GM13977 (cell line): ENCODE measurements around the gene SCYL1.

Experiments used
- DNase-seq: peaks from one replicate; pipeline ENCODE4 v3.0.0; 2012; ENCODE audit warnings: low spot score
- in situ Hi-C: fragments of 300-500 bp; cut with MboI; formaldehyde crosslinking; loops from one replicate; pipeline ENCODE4 v1.12.0; 2022; ENCODE audit warnings: low sequenced_read_pairs, low pct_unique_long_range_greater_than_20kb, mixed read lengths, inconsistent platforms; ENCODE audit not compliant: unreplicated experiment
- TF ChIP-seq, protein P1 (sequence below): IDR thresholded peaks from 2 replicates; pipeline ENCODE4 v1.5.1; 2012; ENCODE audit warnings: mild to moderate bottlenecking, control low read depth; ENCODE audit not compliant: insufficient read depth; ENCODE audit errors: extremely low read depth, missing control alignments

SCYL1 gene

DNA sequence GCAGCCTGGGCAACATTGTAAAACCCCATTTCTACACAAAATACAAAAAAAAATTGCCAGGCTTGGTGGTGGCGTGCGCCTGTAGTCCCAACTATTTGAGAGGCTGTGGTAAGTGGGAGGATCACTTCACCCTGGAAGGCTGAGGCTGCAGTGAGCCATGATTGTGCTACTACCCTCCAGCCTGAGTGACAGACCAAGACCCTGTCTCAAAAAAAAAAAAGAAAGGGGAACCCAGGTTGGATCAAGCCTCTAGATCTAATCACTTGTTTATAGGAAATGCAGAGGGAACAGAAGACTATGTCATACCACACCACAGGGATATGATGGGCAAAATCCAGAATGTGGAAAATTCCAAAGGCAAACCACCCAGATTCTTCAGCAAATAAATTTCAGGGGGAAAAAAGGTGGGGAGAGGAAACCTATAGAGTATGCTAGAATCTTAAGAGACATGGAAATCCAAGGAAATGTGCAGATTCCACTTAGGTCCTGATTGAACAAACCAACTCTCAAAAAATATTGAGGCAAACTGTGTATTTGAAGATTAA lies 42.5 kb upstream of the SCYL1 start:
- in situ Hi-C loops: loop anchor here (10.0 kb wide), 1 partner anchor 58 kb away; the partner anchor contains the start of gene NEAT1
- TF ChIP-seq, protein P1, sequence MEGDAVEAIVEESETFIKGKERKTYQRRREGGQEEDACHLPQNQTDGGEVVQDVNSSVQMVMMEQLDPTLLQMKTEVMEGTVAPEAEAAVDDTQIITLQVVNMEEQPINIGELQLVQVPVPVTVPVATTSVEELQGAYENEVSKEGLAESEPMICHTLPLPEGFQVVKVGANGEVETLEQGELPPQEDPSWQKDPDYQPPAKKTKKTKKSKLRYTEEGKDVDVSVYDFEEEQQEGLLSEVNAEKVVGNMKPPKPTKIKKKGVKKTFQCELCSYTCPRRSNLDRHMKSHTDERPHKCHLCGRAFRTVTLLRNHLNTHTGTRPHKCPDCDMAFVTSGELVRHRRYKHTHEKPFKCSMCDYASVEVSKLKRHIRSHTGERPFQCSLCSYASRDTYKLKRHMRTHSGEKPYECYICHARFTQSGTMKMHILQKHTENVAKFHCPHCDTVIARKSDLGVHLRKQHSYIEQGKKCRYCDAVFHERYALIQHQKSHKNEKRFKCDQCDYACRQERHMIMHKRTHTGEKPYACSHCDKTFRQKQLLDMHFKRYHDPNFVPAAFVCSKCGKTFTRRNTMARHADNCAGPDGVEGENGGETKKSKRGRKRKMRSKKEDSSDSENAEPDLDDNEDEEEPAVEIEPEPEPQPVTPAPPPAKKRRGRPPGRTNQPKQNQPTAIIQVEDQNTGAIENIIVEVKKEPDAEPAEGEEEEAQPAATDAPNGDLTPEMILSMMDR: no peak
- DNase-seq: no peak

DNA sequence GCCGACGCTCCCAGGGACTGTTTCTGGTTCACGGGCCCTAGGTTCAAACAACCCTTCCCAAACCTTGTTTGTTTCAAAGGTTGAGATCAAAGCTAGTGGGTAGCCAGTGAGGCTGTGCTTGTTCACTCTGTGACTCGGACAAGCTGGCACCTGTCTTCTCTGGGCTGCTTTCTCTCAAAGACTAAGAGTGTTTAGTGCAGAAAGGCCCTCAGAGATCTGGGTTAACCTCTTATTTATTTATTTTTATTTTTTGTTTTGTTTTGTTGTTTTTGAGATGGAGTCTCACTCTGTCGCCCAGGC lies 39.0 kb upstream of the SCYL1 start:
- in situ Hi-C loops: loop anchor here (10.0 kb wide), 1 partner anchor 61 kb away; the partner anchor contains the start of gene NEAT1
- TF ChIP-seq, protein P1: no peak
- no peak for DNase-seq

DNA sequence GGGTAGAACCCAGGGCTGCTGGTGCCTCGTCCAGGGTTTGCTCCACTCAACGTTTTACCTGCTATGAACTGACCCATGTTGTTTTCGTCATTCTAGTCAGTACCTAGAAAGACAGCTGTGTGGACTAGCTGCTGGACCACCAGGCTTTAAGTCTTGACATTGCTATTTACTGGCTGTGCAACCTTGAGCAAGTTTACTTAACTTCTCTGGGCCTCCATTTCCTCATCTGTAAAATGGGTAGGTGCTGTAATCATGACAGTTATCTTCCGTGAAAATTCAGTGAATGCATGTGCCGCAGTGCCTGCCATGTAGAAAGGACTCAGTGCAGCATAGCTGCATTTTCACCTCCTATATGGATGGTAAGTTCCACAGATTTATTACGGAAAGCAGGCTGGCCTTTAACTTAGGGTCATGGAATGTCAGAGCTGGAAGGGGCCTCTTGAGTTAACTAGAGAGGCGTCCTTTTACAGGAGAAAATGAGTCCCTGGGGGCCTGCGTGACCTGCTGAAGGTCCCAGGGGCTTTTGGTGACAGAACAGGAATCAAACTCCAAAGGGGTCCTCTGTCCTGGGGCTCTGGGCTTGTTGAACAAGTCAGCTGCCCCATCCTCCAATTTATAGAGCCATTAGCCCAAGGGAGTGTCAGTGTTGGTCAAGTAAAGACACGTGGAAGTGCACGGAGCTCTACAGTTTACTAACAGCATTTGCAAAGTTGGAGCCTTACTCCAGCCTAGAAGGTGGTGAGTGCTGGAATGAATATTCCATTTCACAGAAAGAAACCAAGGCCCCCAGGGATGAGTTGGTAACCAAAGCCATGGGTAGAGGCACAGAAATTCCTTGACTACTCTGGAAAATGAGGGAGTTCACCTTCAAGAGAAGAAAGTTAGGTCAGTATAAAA lies 38.1 kb upstream of the SCYL1 start:
- in situ Hi-C loops: loop anchor here (10.0 kb wide), 1 partner anchor 62 kb away; the partner anchor contains the start of gene NEAT1
- DNase-seq: no peak
- TF ChIP-seq, protein P1: no peak

DNA sequence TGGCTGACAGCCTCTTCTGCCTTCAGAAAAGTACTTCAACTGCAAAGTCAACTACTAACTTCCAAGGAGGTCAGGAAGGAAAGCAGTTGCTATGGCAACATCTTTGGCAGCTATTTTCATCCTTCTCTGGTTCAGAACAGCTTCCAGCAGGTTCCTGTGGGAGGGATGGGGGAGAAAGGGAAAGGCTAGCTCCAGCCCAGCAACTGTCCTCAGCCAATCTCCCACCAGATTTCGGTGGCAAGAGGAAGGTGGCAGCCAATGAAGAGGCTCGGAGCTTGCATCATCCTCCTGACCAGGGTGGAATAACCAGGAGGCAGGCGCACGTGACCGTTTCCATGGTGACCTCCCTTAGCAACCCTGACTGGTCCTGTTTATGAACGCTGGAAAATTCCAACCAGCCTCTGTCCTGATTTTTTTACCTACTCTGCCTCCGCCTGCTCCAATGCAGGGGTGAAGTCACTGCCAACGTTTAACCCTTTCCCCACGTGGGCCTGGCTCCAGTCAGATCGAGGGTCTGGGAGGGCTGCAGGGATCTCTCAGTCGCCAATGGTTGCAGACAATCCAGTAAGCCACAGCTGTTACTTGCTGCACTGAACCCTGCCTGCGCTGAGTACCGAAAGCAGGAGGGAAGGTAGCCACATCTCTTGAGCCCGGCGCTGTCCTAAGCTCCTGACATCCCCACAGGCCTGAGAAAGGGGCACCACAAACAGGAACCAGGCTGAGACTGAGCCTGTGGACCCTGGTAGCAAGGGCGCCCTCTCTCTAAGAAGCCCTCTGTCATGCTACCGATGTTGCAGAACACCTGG lies 37.2 kb upstream of the SCYL1 start:
- TF ChIP-seq, protein P1: peak; percentile 12
- DNase-seq: peak; percentile 79

DNA sequence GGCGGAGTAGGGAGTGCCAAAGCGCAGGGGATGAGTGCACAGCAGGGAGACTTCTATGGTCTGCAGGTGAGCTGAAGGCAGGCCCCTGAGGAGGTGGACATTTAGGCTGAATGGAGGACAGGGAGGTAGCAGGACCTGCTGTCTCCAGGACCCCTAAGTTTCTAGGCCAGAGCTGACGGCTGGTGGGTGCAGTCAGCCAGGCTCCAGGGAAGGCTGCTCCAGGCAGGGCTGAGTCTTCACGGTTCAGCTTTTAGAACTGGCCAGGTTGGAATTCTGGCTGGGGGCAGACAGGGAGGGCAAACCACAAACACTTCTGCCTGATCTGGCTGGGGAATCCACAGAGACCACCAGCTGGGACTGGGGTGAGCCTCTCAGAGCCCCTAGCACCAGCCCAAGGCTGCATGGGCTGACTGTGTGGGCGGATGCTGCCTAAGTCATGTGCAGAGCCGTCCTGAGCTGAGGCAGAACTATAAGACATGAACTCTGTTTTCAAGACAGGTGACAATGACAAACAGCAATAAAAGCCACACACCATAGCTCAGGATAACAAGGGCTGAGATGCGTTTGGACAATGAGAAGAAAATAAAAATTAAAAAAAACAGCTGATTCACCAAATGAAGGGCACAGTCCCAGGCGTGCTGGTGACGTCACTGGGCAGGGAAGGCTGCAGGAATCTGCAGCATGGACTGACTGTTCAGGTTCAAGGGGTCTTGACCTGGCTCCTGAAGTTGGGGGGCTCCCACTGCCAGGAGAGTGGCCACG lies 36.4 kb upstream of the SCYL1 start:
- in situ Hi-C loops: loop anchor here (10.0 kb wide), 1 partner anchor 64 kb away; the partner anchor contains the start of gene NEAT1
- TF ChIP-seq, protein P1: no peak
- DNase-seq: peak; percentile 31

More for the DNA sequence above, 37.2 kb upstream of the SCYL1 start:
- in situ Hi-C loops: loop anchor here (10.0 kb wide), 1 partner anchor 63 kb away; the partner anchor contains the start of gene NEAT1
